22Rv1 (cell line): Measurements from ENCODE around the gene ANGEL1.

Experiments used
- H3K27ac ChIP-seq: fragments of 450-650 bp; 2 replicates; pipeline ENCODE4 v1.5.1; 2017
- CTCF ChIP-seq: fragments of 450-650 bp; IDR thresholded peaks from 2 replicates; pipeline ENCODE4 v1.5.1; 2017; ENCODE audit warnings: mild to moderate bottlenecking
- ZFX ChIP-seq: fragments of 450-650 bp; IDR thresholded peaks from 2 replicates; pipeline ENCODE4 v1.6.1; 2017; ENCODE audit warnings: antibody characterized with exemption, borderline replicate concordance

ANGEL1 gene

DNA sequence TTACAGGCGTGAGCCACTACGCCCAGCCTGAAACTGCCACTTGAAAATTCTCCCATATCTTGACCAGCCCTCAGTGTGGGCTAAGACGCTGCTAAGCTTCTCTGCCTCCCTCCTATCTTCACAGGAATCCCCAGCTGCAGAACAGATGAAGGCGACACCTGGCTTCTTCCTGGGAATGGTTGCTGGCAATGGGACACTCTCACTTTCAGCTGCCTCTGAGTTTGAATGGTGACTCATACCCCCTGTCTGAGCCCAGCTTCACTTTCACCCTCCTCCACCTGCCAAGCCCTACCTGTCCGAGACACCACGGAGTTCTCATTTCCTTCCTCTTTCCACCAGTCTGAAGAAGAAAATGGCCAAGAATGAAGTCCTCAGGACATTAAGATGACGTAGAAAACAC is 69.7 kb downstream of the ANGEL1 start:
- H3K27ac ChIP-seq = no peak overlapping the region
- TF ChIP-seq ZFX (no peak), CTCF (no peak)

GRCh38 chr14:76742185-76742584 is 70.5 kb downstream of the ANGEL1 start:
- H3K27ac ChIP-seq = no peak overlapping the region
- TF ChIP-seq ZFX (no peak), CTCF (no peak)

DNA sequence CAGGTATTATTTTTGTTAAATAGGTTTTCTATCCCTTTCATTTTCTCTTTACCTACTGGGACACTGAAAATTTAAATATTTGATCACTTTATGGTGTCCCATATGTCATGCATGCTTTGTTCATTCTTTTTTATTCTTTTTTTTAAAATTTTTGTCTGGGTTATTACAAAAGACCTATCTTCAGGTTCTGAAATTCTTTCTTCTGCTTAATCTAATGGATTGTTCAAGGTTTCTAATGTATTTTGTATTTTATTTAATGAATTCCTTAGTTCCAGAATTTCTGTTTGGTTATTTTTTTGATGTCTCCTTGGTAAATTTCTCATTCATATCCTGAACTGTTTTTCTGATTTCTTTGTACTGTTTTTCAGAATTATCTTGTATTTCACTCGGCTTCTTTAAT is 71.6 kb downstream of the ANGEL1 start:
- TF ChIP-seq CTCF (no peak), ZFX (no peak)
- no peak overlapping the region for H3K27ac ChIP-seq
